Tongue (tissue), 2 donors: ENCODE measurements around the gene HDAC5. TPM values are rescaled to one million over a fixed set of nuclear protein-coding genes. Genes with fewer than 3 reads are reported as not detected.

Experiments used
- small RNA-seq: library from RNA; depleted of rRNA; stranded (forward); fragments of <200 nt; gene quantifications from one replicate; pipeline ENCODE3, GENCODE V24; 2014; ENCODE audit warnings: low replicate concordance
- total RNA-seq: library from RNA; depleted of rRNA; stranded (reverse); fragments of >200 nt; gene quantifications from one replicate; pipeline ENCODE4 v1.2.3, GENCODE V29; 2014

The HDAC5 gene
- total RNA-seq, 1 donor from 2014 or later, result 127 TPM

Small RNA genes within 50 kb of the gene (small RNA-seq; reads per million reads assigned to genes)
- not detected for gene RNU6-131P

Other genes starting within 250 kb of the HDAC5 start
- 4.6 TPM for gene MPP2, start 216.1 kb downstream of the HDAC5 start, total RNA-seq
- gene PPY, start 181.2 kb downstream of the HDAC5 start, total RNA-seq, result not detected
- gene PYY, start 169.7 kb downstream of the HDAC5 start, total RNA-seq, result not detected
- 0.41 TPM for gene NAGS, start 119.0 kb downstream of the HDAC5 start, total RNA-seq
- gene TMEM101, start 108.7 kb downstream of the HDAC5 start, total RNA-seq, result 45.3 TPM
- 22.6 TPM for gene LSM12, start 57.0 kb downstream of the HDAC5 start, total RNA-seq
- gene G6PC3, start 52.9 kb downstream of the HDAC5 start, total RNA-seq, result 7.8 TPM
- gene HROB, start 18.3 kb upstream of the HDAC5 start, total RNA-seq, result 0.82 TPM
- gene ASB16, start 47.1 kb upstream of the HDAC5 start, total RNA-seq, result 18.0 TPM
- 29.6 TPM for gene TMUB2, start 63.3 kb upstream of the HDAC5 start, total RNA-seq
- gene ATXN7L3, start 76.2 kb upstream of the HDAC5 start, total RNA-seq, result 34.5 TPM
- gene UBTF, start 96.0 kb upstream of the HDAC5 start, total RNA-seq, result 85.4 TPM
- 27.7 TPM for gene SLC4A1, start 144.5 kb upstream of the HDAC5 start, total RNA-seq
- 5.9 TPM for gene RUNDC3A, start 185.0 kb upstream of the HDAC5 start, total RNA-seq
- 44.7 TPM for gene SLC25A39, start 201.2 kb upstream of the HDAC5 start, total RNA-seq
- gene GRN, start 221.7 kb upstream of the HDAC5 start, total RNA-seq, result 137 TPM
- 9.9 TPM for gene FAM171A2, start 240.2 kb upstream of the HDAC5 start, total RNA-seq